ENCODE results near the gene VWA5B2. TPM values are rescaled to one million over a fixed set of nuclear protein-coding genes. Genes with fewer than 3 reads are reported as not detected.

The VWA5B2 gene
- polyA plus RNA-seq (ENCODE audit: insufficient read length in 4 of 4): 1 to 10 TPM in 3 of 4 donors, under 1 TPM in 1; 0.80 to 2.5 (median 1.4) TPM

DNA sequence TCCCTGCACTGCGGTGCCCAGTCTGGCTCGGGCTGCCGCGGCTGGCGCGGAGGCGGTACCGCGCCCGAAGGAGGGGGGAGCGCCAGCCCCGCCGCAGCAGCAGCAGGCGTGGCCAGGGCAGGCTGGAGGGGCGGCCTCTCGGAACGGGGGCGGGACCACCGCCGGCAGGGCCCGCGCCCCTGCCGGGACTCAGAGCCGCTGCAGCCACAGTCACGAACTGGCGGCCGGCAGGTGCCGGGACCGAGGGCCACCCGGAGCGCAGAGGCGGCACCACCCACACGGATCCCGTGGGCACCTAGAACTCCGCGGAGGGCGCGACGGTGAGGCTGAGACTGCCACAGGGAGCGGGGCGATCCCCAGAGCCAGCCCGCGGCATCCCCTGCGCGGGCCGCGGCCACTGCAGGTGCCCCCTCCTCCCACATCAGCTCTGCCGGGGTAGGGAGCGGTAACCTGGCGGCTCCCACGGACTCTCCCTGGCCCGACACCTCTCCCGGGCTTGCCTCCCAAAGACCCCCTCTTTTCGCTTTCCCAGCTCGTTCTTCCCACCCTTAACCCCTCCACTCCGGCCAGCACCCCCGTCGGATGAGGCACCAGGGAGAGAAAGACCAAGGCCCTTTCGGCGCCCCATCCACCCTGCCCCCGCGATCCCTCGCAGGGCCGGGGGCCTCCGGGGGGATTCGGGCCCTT, at the start of gene VWA5B2:
VWA5B2 (plus strand) TSS at position 192 of the 687 bp plus-strand sequence. CDS start 944 bp downstream, outside the sequence.
- no peak for DNase-seq (ENCODE audit: low read depth in 4 of 4, low spot score in 3 of 4)

DNA sequence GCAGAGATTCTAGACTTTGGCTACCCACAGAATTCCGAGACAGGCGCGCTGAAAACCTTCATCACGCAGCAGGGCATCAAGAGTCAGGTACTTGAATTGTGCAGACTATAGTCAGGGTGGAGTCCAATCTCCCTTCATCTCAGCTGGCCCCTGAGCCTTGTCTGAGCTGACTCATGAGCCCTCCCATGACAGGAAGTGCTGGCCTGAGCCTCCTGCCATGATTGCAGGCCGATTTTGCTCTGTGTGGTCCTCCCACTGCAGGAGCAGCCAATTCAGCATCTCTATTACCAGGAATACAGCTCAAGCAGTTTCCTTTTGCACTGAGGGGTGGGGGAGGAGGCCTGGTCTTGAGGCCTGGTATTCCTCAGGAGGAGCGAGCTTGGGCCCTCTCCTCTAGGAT, 49.2 kb upstream of the VWA5B2 start:
- no peak for DNase-seq (ENCODE audit: low read depth in 4 of 4, low spot score in 3 of 4)

DNA sequence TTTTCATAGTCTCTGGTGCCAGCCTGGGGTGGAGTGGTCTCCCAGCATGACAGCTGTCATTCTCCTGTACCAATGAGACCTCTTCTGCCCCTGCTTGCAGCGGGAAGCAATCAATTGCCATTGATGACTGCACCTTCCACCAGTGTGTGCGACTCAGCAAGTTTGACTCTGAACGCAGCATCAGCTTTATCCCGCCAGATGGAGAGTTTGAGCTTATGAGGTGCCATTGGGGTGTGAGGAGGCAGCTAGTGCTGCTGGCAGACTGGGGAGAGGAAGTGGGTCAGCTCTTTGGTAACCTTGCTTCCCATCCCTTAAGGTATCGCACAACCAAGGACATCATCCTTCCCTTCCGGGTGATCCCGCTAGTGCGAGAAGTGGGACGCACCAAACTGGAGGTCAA, 47.8 kb upstream of the VWA5B2 start:
- DNase-seq (ENCODE audit: low read depth in 4 of 4, low spot score in 3 of 4): no peak

DNA sequence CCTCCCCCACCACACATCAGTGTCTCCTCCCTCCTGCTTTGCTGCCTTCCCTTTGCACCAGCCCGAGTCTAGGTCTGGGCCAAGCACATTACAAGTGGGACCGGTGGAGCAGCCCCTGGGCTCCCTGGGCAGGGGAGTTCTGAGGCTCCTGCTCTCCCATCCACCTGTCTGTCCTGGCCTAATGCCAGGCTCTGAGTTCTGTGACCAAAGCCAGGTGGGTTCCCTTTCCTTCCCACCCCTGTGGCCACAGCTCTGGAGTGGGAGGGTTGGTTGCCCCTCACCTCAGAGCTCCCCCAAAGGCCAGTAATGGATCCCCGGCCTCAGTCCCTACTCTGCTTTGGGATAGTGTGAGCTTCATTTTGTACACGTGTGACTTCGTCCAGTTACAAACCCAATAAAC, 45.7 kb upstream of the VWA5B2 start:
- no peak for DNase-seq (ENCODE audit: low read depth in 4 of 4, low spot score in 3 of 4)

DNA sequence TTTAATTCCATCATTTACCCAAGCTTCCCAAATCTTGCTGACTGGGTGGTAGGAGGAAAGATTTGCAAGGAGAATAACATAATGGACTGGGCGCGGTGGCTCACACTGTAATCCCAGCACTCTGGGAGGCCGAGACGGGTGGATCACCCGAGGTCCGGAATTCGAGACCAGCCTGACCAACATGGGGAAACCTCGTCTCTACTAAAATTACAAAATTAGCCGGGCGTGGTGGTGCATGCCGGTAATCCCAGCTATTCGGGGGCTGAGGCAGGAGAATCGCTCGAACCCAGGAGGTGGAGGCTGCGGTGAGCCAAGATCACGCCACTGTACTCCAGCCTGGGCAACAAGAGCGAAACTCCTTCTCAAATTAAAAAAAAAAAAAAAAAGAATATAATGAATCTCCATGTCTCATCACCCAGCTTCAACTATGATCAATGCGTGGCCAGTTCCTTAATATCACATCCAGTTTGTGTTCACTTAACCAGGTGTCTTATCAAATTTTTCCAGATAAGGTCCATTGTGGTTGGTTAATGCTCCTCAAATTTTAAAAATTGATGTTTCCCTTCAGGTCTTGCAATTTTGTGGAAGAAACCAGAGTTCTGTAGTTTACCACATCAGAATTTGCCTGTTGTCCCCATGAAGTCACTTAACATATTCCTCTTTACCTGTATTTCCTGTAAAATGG, 44.7 kb upstream of the VWA5B2 start:
- no peak for DNase-seq (ENCODE audit: low read depth in 4 of 4, low spot score in 3 of 4)

DNA sequence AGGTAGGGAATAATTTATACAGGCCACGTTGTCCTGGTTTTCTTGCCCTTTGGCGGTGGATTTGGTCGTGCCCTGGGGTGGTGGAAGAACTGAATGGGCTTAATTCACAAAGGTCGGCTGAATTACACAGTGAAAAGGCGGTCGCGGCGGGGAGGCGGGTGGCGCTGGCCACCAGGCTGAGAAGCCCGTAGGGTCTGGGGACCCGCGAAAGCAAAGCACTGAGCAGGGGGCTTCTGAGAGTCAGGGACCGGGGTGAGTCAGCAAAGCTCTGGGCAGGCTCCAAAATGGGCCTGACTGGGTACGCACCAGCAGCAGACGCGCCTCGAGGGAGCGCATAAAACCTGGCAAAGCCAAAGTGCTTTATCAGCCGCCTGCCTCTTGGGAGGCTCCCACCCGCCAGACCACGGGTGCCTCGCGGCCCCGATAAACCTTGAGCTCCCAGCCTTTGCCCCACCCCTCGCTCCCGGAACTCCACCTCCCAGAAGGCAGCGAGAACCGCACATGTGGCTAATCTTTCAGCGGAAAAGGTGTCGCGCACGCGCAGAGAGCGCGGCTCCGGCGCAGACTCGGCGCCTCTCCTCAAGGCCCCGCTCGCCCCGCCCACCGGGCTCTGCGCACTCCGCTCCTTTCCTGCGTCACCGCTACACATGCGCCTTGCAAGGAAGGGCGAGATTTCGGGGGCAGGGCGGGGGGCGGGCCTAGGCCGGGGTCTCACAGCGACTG, 43.8 kb upstream of the VWA5B2 start:
- peak; percentile 99 to 100 (median 99) for DNase-seq (ENCODE audit: low read depth in 4 of 4, low spot score in 3 of 4)

DNA sequence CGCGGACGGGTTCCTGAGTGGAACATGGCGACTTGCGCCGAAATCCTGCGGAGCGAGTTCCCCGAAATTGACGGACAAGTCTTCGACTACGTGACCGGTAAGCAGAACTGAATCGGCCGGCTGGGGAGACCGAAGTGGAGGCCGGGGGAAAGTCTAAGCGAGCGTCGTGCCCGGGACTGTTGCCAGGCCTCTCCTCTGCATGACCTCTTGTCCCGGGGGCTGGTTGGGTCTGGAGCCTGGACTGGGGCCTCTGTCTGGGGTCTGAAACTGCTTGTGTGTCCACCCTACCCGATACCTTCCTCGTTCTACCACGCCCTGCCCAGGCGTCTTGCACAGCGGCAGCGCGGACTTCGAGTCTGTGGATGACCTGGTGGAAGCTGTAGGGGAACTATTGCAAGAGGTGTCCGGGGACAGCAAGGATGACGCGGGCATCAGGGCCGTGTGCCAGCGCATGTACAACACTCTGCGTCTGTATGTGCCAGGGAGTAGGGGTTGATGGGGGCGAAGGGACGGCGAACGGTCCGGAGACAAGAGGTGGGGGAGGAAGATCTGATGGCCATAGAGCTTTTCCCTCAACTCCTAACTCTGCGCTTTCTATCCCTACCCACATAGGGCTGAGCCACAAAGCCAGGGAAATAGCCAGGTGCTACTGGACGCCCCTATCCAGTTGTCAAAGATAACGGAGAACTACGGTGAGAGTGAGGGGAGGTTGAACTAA, 43.0 kb upstream of the VWA5B2 start, which contains the start of gene ABCF3:
ABCF3 (plus strand) TSS at position 16 of the 718 bp plus-strand sequence; CDS start at position 25, 9 bp downstream.
- no peak for DNase-seq (ENCODE audit: low read depth in 4 of 4, low spot score in 3 of 4)

DNA sequence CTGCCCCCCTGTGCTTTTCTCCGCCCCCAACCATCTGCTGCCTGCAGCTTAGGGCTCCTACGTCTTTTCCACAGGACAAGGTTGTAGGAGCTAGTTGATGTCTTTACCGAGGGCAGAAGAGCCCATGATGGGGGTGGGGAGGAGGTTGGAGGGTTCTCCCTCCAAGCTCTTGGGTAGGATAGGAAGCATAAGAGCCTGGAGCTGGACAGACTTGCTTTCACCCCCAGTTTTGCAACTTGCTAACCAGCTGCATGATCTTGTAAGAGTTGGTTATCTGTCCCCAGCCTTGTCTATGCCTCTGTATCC, 42.5 kb upstream of the VWA5B2 start:
- no peak for DNase-seq (ENCODE audit: low read depth in 4 of 4, low spot score in 3 of 4)

DNA sequence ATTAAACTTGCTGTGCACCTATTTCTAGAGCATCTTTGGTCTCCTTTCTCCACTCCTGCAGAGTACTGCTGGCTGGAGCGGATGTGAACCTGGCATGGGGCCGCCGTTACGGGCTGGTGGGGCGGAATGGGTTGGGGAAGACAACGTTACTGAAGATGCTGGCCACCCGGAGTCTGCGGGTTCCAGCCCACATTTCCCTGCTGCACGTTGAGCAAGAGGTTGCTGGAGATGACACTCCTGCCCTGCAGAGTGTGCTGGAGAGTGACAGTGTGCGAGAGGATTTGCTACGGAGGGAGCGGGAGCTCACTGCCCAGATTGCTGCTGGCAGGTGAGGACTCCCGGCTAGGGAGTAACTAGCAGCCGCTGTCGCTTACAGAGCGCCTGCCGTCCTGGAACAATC, 41.3 kb upstream of the VWA5B2 start:
- no peak for DNase-seq (ENCODE audit: low read depth in 4 of 4, low spot score in 3 of 4)

DNA sequence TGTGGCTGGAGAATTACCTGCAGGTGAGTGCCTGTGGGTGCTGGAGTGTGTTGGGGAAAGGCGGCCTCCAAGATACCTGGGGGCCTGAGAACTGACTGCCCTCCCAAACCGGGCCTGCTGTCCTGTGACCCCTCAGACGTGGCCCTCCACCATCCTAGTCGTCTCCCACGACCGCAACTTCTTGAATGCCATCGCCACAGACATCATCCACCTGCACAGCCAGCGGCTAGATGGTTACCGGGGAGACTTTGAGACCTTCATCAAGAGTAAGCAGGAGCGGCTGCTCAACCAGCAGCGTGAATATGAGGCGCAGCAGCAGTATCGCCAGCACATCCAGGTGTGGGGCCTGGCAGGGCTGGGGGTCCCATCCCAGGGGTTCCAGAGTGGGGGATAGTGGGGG, 40.0 kb upstream of the VWA5B2 start:
- no peak for DNase-seq (ENCODE audit: low read depth in 4 of 4, low spot score in 3 of 4)

DNA sequence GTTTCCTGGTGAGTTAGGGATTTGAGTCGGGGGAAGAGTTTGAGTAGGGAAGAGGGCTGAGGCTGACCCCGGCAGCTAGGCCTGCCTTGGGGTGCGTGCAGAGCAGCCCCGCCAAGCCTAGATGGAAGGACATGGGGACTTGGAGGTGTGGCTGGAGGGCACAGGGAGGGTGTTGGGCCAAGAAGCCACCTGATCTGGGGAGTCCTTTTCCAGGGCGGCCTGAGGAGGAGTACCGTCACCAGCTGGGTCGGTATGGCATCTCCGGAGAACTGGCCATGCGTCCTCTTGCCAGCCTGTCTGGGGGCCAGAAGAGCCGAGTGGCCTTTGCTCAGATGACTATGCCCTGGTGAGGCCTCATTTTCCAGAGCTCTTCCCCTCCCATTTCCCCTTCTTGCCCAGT, 36.5 kb upstream of the VWA5B2 start:
- no peak for DNase-seq (ENCODE audit: low read depth in 4 of 4, low spot score in 3 of 4)

DNA sequence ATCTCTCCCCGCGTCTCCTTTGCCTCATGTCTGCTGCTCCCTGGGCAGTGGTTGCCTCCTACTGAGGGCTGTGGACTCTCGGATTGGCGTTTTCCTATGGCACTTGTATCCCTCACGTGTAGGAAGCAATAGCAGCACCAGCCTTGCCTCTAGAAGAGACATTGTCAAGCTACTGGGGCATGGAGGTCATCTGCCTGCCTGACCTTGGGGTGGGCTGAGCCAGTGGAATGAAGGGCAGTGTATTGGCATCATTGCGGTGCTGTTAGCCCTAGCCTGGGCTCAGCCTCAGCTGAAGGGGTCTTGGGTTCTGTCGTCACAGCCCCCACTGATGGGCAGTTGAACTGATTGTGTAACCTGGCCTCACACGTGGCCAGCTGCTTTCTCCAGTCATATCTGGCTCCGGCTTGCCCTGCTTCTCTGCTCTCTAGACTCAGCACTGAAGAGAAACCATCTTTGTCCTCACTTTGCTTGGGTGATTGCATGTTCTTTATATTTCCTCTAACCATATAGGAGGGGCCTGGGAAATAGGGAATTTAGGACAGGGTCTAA, 35.3 kb upstream of the VWA5B2 start:
- DNase-seq (ENCODE audit: low read depth in 4 of 4, low spot score in 3 of 4): no peak

DNA sequence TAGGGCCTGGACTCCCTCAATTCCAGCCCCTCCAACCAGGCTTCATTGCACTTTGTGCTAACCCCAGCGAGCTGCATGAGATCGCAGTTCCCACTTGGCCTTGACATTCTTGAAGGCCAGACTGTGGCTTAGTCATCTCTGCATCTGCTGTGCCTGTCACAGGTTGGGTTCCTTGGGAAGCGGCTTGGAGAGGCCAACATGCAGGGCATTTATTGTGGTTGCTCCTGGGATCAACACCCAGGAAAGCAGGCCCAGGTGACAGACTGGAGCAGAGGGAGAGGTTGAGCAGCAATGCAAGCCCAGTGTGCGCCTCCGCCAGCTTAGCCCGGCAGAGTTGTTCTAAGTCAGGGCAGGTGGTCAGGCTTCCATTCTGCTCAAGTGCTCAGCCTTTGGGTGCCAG, 32.8 kb upstream of the VWA5B2 start:
- no peak for DNase-seq (ENCODE audit: low read depth in 4 of 4, low spot score in 3 of 4)

DNA sequence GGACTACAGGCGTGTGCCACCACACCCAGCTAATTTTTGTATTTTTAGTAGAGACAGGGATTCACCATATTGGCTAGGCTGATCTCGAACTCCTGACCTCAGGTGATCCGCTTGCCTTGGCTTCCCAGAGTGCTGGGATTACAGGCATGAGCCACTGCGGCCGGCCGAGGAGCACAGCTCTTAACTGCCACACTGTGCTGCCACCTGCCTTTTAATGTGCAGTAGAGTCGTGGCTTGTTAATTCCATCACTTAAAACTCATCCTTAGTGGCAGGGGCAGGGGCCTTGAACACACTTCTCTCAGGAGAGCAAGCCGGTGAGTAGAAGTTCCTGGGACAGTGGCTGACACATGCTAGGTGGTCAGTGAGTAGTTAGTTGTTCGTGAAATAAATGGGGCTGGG, 30.9 kb upstream of the VWA5B2 start:
- DNase-seq (ENCODE audit: low read depth in 4 of 4, low spot score in 3 of 4): no peak

DNA sequence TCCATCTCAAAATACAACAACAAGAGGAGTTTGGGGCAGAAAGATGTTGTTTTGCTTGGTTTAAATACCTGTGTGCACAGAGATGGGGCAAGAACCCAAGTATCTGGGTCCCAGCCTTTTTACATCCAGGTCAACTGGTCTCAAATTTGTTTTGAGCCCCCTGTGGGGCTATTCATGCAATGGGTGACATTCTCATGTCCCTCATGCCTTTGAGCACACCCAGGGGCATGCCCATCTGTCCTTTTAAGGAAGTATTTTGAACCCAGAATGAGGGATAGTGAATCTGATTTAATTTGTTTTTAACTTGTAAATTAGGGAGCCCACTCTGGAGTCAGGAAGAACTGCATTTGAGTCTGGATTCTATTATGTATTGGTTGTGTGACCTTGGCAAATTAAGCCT, 28.6 kb upstream of the VWA5B2 start:
- DNase-seq (ENCODE audit: low read depth in 4 of 4, low spot score in 3 of 4): no peak

DNA sequence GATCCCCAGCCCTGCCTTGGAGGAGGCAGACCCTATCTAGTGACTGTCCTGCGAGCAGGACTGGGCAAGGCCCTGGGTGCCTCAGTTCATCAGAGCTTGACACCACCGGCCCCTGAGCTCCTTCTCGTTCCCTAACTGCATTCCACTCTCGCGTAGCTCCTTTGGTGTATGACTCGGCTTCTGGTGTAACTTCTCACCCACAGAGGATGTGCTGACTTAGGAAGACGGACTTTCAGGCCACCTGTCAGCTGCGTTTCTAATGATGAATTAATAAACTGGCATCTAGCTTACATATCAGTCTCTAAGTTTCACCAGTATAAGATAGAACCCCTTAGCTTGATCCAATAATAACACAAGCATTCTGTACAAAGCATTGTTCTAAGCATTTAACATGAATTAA, 25.9 kb upstream of the VWA5B2 start:
- no peak for DNase-seq (ENCODE audit: low read depth in 4 of 4, low spot score in 3 of 4)

DNA sequence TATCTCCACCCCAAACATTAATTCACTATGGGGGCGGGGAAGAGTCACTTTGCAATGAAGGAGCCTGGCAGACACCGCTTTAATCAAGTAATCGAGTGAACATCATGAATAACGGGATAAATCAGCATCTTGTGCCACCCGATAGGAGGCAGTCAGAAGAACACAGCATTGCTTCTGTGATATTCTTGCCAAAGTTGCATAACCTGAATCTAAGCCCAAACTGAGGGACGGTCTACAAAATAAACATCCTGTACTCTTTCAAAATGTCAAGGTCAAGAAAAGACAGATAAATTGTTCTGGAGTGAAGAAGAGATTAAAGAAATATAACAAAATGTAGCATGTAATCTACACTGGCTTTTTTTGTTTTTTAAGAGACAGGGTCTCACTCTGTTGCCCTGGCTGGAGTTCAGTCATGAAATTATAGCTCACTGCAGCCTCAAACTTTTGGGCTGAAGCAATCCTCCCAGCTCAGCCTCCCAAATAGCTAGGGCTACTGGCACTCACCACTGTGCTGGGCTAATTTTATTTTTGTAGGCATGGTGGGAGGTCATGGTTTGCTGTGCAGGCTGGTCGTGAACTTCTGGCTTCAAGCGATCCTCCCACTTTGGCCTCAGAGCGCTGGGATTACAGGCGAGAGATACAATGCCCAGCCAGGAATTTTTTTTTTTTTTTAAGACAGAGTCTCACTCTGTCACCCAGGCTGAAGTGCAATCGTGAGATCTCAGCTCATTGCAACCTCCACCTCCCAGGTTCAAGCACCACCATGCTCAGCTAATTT, 20.1 kb upstream of the VWA5B2 start:
- DNase-seq (ENCODE audit: low read depth in 4 of 4, low spot score in 3 of 4): no peak

DNA sequence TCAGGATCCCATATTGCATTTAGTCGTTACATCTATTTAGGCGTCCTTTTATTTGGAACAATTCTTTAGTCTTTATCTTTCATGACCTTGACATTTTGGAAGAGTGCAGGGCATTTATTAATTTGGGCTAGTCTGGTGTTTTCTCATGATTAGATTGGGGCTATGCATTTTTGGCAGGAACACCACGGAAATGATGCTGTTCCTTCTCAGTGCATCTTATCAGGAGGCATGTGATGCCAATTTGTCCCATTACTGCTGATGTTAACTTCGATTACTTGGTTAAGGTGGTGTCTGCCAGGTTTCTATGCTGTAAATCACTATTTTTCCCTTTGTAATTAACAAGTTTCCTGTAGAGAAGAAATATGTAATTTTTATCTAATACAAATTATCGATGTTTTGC, 18.1 kb upstream of the VWA5B2 start:
- DNase-seq (ENCODE audit: low read depth in 4 of 4, low spot score in 3 of 4): no peak

DNA sequence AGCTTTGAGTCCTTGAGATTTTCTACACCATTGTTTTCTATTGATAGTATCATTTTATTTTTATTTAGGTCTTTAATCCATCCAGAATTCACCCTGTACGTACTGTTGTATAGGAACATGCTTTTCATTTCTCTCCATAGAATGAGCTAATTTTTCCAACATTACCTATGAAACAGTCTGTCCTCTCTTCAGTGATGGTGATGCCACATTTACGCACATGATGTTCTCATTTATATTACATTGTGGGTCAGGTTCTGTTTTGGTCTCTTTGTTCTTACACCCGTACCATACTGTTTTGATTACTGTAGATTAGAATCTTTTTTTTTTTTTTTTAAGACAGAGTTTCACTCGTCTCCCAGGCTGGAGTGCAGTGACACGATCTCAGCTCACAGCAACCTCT, 17.7 kb upstream of the VWA5B2 start:
- no peak for DNase-seq (ENCODE audit: low read depth in 4 of 4, low spot score in 3 of 4)

DNA sequence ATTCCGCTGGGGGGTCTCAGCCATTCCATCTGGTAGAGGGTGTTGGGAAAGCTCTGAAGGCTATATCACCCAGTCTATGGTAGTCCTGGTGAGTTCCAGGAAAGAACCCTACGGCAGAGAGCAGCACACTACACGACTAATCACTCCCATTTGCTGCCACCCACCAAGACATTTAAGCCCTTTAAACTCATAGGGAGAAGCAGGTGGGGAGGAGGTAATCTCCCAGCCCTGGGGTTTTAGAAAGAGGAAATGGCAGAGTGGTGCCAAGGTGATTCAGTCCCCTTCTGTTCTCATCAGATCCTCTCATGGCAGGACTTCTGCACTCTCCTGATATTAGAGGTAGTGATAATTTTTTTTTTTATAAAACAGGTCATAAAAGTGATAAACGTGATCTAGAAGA, 10.6 kb upstream of the VWA5B2 start:
- no peak for DNase-seq (ENCODE audit: low read depth in 4 of 4, low spot score in 3 of 4)
